SIG-M5 (cell line): Measurements from ENCODE around the gene ATP2C2.
"Not testable (repeated sequence)": the region's sequence is repeated elsewhere in the genome, so short reads cannot be mapped to it uniquely, and the experiment has no call there.

Source experiments
- DNase-seq: peaks from one replicate; lab custom pipeline; 2025; lab: John Stamatoyannopoulos, UW

Gene ATP2C2

DNA sequence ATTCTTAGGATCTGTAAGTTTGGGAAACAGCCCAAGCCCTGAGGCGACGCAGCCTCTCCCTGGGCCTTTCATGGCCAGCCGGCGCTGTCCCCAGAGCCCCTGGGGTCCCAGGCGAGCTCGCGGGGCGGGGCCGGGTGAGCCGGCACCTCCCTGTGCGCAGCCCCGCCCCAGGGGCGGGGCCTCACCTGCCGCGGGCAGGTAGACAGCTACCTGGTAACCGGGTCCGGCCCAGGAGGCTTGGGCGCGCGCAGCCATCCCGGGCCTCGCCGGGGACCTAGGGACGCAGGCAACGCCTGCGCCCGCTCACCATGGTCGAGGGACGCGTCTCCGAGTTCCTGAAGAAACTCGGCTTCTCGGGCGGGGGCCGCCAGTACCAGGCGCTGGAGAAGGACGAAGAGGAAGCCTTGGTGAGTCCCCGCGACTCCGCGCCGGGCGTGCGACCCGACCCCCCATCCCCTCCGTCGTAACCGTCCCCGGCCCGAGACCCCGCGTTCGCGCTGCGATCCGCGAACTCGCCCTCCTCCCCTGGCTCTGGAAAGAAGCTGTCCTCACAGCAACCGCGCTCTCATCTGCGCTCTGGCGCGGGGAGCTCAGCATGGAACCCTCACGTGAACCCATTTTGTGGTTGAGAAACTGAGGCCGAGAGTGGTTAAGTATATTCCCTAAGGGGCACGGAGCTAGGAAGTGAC, at the start of gene ATP2C2:
TSS of gene ATP2C2 (plus strand) at position 231 of the 689 bp plus-strand sequence. CDS start at position 309, 78 bp downstream.
- no peak for DNase-seq

GRCh38 chr16:84319146-84319760, 49.1 kb upstream of the ATP2C2 start:
- DNase-seq, result no peak

- no peak for DNase-seq
Measured at GRCh38 chr16:84320511-84320910, 47.8 kb upstream of the ATP2C2 start.

DNA sequence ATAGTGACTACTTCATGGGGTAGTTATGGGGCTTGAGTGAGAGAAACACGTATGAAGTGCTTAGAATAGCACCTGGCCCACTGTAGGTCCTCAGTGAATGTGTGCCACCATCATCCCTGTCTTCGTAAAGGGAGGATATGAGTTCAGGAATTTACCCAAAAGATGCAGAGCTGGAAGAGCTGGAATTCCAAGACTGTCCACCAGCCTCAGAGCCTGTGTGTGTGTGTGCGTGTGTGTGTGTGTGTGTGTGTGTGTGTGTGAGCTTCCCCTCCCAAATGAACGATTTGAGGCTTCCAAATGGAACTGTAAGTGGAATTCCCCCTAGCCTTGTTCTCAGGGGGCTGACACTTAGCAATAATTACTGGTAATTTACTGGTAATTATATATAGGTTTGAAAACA, 46.4 kb upstream of the ATP2C2 start:
- no peak for DNase-seq

DNA sequence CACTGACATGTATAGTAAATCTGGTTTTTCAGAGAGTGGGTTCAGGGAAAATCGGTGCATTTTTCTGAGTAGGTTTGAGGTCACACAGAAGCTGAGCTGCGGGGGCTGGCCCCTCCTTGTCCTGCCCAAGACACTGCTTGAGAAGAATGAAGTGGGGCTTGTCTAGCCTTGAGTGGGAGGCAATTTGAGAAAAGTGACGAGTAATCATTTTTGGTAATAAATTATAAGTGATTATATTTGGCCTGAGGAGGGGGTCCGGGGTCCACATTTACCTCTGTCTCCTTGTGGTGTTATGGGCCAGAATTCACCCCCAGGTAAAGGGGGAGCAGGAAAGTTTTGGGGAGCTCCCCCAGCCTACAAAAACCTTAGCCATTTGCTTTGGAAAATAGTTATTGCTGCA, 45.6 kb upstream of the ATP2C2 start:
- no peak for DNase-seq

DNA sequence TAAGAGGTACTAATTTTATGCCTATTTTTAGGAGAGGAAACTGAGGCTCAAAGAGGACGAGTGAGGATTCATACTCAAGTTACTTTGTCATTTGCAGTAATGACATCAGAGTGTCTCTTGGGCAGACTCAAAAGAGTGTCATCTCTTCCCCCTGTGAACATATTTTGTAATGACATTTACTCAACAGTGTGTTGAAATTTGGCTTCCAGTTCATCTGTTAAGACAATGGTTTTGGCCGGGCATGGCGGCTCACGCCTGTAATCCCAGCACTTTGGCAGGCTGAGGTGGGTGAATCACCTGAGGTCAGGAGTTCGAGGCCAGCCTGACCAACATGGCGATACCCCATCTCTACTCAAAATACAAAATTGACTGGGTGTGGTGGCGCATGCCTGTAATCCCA, 44.7 kb upstream of the ATP2C2 start:
- no peak for DNase-seq

- no peak for DNase-seq
Measured at GRCh38 chr16:84324434-84325262, 43.7 kb upstream of the ATP2C2 start.

DNA sequence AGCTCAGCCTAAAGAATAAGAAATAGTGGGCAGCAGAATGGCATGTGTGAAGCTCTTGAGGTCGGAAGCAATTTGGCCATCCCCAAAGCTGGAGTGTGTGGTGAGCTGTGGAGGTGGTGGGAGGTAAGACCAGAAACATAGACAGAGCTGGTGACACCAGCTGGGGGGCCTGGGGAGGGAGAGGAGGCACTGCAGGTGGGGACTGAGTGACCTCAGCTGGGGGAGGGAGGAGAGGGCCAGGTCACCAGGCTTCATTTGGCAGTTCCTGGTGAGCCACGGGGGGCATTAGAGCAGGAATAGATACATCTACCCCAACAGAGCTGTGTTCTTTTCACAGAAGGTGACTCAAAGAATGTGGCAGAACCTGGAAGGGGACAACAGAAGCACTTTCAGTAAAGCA, 41.8 kb upstream of the ATP2C2 start:
- no peak for DNase-seq

GRCh38 chr16:84327926-84328505, 40.3 kb upstream of the ATP2C2 start:
- DNase-seq, result no peak

DNA sequence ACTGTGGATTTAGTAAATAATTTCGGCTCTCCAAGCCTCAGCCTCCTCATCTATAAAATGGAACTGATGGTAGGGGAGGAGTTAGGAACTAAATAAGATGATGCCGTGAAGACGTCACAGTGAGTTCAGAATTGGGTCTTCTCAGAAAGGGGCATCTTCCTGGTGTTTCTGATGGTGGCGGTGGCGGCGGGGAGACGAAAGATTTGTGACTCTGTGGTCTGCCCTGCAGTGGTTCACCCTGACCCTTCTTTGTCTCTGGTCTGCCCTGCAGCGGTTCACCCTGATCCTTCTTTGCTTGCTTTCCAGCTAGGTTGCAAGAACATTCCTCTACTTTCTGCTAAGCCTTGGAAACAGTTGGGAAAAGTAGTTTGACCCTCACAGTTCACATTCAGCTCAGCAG, 39.3 kb upstream of the ATP2C2 start:
- DNase-seq, result no peak

DNA sequence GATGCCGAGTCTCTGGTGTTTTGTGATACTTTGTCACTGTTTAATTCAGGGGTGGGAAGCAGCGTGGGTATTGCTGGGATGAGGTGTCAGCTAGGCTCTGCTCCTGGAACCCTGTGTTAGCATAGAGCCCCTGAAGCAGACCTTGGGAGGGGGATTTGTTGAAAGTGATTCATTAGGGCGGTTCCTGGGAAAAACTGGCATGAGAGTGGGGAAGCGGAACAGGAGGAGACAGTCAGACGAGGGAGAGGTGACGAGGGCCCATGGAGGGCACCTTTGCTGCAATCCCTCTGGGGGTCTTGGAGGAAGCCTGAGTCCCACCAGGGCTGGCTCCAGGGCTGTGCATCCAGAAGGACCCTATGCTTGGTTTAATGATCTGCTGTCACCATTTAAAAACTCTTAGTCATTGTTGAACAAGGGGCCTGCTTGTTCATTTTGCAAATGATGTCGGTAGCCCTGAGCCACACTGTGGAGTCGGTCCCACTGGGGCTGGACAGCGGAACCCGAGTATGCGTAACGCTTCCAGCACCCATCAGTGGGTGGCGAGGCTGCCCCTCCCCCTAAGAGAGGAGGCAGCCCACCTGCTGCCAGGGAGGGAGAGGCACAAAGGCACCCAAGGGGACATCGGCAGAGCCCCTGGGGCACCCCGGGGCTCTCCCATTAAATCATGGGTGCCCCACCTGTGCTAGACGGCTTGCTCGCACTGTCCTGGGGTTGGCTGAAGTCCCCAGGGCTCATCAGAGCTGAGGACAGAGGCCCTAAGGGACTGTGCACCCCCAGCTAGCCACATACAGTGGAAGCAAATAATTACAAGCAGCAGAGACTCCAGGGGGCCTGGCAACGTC, 38.3 kb upstream of the ATP2C2 start:
- no peak for DNase-seq

- DNase-seq, result no peak
Measured at GRCh38 chr16:84330685-84331050, 37.7 kb upstream of the ATP2C2 start.

DNA sequence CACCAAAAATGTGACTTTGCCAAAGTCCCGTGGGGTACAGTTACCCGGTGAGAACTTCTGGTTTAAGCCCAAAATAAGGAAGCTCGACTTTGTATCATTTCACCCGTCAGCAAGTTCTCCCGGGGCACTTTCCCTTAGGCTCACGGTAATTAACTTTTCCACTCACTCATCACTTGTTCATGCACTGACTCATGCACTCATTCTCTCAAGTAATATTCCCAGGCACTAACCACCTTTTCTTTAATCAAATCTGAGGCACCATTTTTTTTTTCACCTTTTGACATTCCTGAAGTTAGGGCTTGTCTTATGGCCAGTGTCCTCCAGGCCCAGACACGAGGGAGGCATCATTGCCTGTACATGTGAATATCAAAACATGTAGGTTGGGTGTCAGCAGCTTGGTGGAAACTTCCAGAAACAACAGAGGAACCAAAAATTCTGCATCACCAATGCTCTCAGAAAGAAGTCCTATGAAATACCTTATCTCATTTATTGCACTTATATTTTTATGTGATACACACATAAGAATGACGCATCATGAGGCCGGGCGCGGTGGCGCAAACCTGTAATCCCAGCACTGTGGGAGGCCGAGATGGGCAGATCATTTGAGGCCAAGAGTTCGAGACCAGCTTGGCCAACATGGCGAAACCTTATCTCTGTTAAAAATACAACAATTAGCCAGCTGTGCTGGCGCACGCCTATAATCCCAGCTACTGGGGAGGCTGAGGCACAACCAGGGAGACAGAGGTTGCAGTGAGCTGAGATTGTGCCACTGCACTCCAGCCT, 36.1 kb upstream of the ATP2C2 start:
- DNase-seq, result no peak

- DNase-seq, result no peak
Measured at GRCh38 chr16:84332975-84333684, 35.2 kb upstream of the ATP2C2 start.

DNA sequence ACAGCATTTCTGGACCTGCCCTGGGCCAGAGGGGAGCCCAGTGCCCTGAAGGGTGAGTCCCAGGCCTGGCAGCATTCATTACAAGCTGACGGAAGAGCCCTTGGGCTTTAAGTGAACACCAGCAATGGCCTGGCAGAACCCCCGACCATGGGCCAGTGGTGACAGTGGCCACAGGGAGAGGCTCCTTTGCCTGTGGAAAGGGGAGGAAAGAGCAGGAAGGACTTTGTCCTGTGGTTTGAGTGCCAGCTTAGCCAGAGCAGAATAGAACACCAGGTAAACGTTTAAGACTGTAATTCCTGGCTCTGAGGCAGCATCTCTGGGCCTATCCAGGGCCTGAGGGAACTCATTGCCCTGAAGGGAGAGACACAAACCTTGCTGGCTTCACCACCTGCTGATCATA, 34.3 kb upstream of the ATP2C2 start:
- no peak for DNase-seq

- DNase-seq, result no peak
Measured at GRCh38 chr16:84334482-84334881, 33.9 kb upstream of the ATP2C2 start.

GRCh38 chr16:84337236-84337635, 31.1 kb upstream of the ATP2C2 start:
- not testable (repeated sequence) for DNase-seq

GRCh38 chr16:84339311-84339710, 29.0 kb upstream of the ATP2C2 start:
- no peak for DNase-seq

GRCh38 chr16:84339766-84340165, 28.6 kb upstream of the ATP2C2 start:
- no peak for DNase-seq

DNA sequence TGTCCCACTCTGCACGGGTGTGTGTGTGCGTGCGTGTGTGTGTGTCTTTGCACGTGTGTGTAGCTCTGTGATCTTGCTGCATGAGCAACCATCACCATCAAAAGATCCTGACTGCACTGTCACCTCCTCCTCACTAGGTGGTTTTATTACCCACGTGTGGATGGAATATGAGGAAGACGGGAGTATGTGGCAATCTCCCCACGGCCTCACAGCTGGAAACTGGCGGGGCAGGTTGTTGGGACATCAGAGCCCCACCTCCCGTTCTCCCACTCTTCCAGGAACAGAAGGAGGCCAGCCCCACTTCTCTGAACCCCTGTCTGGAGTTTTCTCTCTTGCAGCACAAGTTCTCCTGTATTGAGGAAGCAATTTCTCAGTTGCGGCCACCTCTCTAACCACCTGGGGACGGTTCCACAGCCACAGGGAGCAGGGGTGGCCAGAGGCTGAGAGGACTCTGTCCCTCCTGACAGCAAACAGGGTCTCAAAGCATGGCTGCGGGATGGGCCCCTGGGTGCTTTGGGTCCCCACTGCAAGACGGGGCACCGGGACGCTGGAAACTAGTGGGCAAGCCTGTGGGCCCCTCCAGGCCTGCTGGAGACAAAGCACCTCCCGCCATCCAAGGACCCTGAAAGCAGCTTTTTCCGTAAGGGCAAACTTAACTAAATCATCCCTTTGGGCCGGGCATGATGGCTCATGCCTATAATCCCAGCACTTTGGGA, 27.9 kb upstream of the ATP2C2 start:
- DNase-seq, result no peak
